ENCODE measurements around the gene LRRK1.

GRCh38 chr15:101025501-101025885 is 106.3 kb downstream of the LRRK1 start:
- TF ChIP-seq CTCF (conservative IDR thresholded peaks at IDR 0.05) (no peak), ZFX (IDR thresholded peaks at IDR 0.05) (no peak)

Data from C4-2B (cell line).